ELR (cell line): ENCODE results near the gene HAO1.
"Not testable (repeated sequence)": the region's sequence is repeated elsewhere in the genome, so short reads cannot be mapped to it uniquely, and the experiment has no call there.

Experiments used
- DNase-seq: peaks from one replicate; pipeline ENCODE4 v3.0.0-alpha.2; 2015; ENCODE audit warnings: low read depth

Gene HAO1

GRCh38 chr20:7855545-7855944 is 84.7 kb downstream of the HAO1 start:
- peak; percentile 6 for DNase-seq

- peak; percentile 19 for DNase-seq
Observed at GRCh38 chr20:7853493-7853892, 86.8 kb downstream of the HAO1 start.

DNA sequence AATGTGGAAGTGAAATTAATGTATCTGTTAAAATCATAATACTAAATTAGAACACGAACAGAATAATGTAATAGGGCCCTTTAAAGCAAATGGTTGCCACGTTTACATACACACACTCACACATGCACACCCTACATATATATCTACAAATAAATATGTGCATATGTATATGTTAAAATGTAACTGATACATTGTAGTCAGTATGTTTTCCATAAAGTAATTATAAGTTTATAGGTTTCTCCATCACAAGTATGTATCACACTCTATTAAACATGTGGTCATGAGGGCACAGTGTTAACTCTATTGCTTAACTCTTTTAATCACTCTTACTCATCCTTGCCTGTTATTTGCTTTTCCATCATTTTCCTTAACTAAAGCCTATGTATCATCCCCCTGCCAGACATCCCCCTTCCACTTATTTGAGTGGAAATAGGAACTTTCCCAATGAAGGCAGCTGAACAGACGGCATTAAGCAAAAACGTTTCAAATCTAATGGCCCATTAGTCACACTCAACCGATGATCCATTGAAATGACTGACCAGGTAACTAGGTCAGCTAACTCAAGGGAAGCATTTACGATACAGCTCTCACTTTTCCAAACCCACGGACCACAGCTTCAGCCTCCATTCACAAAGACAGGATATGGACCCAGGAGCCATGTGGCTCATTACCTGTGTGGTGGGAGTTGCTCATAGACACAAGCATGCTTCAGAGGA is 89.3 kb downstream of the HAO1 start:
- DNase-seq: peak; percentile 62

- DNase-seq: no peak
Observed at GRCh38 chr20:7849675-7850074, 90.6 kb downstream of the HAO1 start.

DNA sequence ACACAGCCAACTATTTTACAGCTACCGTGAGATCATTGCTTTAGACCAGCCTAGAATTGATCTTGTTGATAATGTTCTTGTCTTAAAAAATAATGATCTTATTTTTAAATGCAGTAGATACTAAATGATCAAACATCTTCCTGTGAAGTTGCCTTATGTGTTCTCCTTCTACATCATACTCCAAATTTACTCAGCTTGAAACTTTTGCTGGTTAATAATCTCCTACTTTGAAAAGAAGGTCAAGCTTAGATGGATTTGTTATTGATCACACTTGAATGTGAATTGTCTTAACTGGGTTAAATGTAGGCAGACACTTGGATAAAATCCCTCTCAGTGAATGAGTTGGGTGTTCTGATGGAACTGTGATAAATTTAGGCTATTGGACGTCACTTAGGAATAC is 91.9 kb downstream of the HAO1 start:
- no peak for DNase-seq

DNA sequence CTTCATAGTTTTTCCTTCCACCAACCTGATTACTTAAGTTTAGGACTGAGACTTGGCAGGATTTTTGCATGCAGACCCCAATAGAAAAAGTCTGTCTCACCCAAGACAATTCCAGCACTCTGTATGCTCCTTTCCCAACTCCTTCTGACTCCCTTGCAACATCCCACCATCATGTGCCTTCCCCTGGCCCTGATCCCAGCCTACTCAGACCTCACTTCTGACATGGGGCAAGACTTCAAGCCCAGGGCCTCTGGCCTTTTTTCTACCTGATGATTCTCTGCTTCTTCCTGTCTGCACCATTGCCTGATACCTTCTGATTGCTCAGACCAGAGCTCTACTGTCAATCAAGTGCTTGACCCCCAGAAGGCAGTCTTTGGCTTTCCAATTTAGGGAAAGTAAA is 96.6 kb downstream of the HAO1 start:
- DNase-seq: no peak

- peak; percentile 89 for DNase-seq
Observed at GRCh38 chr20:7841971-7842310, 98.3 kb downstream of the HAO1 start.

- peak; percentile 93 for DNase-seq
Observed at GRCh38 chr20:7841291-7841970, 98.8 kb downstream of the HAO1 start.

DNA sequence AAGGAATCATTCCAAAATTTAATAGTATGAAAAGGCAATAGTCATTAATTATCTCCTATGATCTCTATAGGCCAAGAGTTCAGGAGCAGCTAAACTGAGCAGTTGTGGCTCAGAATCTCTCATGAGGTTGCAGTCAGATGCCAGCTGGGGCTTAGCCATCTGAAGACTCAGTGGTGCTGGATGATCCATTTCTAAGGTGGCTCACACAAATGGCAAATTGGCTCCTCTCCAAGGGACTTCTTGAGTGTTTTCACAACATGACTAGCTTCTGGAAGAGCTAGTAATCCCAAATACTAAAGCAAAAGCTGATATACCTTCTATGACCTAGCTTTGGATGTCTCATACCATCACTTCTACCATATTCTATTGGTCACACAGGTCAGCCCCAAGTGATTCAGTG is 104.2 kb downstream of the HAO1 start:
- DNase-seq: no peak

GRCh38 chr20:7834441-7834840 is 105.8 kb downstream of the HAO1 start:
- DNase-seq: not testable (repeated sequence)
